Transverse colon (tissue), 4 donors: Measurements from ENCODE around the gene ATF4.

ENCODE experiments used
- EP300 ChIP-seq: sonication (generic); formaldehyde crosslinking; IDR thresholded peaks from one replicate; pipeline ENCODE4 v1.6.1; 2017; ENCODE audit warnings: antibody characterized with exemption, low read depth
- POLR2A ChIP-seq: fragments of 450-650 bp; IDR thresholded peaks from one replicate; pipeline ENCODE4 v1.6.1; 2016; ENCODE audit warnings: antibody characterized with exemption, mild to moderate bottlenecking, moderate library complexity
- POLR2AphosphoS5 ChIP-seq, 3 donors: sonication (generic); formaldehyde crosslinking; IDR thresholded peaks; one replicate each; pipeline ENCODE4 v1.6.1; 2016; ENCODE audit warnings: antibody characterized with exemption in 3 of 3
- TF ChIP-seq, protein P1 (sequence below), 5 experiments: fragments of 200-600 bp in 3 of 5; fragments of 450-650 bp in 2 of 5; sonication (generic) in 3 of 5; IDR thresholded peaks; 1 replicate in 2 of 5; 2 replicates in 3 of 5; pipeline ENCODE4 v1.5.1; 2016 to 2017; ENCODE audit warnings: antibody characterized with exemption in 5 of 5, inconsistent platforms in 3 of 5, mild to moderate bottlenecking in 2 of 5, moderate library complexity in 1 of 5

DNA sequence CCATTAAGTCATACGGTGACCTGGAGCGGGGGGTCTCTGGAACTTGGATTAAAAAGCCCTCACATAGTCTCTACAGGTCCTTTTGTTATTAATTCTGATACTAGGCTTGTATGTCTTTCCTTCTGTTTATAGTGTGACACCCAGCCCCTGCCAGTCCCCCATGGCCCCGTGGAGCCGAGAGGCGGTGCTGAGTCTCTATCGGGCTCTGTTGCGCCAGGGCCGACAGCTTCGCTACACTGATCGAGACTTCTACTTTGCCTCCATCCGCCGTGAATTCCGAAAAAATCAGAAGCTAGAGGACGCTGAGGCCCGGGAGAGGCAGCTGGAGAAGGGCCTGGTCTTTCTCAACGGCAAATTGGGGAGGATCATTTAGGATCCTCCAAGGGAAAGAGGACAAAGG is 16.3 kb upstream of the ATF4 start:
- TF ChIP-seq, protein P1, sequence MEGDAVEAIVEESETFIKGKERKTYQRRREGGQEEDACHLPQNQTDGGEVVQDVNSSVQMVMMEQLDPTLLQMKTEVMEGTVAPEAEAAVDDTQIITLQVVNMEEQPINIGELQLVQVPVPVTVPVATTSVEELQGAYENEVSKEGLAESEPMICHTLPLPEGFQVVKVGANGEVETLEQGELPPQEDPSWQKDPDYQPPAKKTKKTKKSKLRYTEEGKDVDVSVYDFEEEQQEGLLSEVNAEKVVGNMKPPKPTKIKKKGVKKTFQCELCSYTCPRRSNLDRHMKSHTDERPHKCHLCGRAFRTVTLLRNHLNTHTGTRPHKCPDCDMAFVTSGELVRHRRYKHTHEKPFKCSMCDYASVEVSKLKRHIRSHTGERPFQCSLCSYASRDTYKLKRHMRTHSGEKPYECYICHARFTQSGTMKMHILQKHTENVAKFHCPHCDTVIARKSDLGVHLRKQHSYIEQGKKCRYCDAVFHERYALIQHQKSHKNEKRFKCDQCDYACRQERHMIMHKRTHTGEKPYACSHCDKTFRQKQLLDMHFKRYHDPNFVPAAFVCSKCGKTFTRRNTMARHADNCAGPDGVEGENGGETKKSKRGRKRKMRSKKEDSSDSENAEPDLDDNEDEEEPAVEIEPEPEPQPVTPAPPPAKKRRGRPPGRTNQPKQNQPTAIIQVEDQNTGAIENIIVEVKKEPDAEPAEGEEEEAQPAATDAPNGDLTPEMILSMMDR (IDR thresholded peaks at IDR 0.05): no peak
- TF ChIP-seq EP300: no peak
- TF ChIP-seq POLR2A: no peak
- TF ChIP-seq POLR2AphosphoS5 (IDR thresholded peaks at IDR 0.05): no peak
